GM23338 (cell line): ENCODE data around the gene ABCB8. TPM values are rescaled to one million over a fixed set of nuclear protein-coding genes. Genes with fewer than 3 reads are reported as not detected.
A peak's percentile ranks its signal among the peaks of the same experiment; 100 is the strongest.

Source experiments
- ATAC-seq: fragments of 200-7000 bp; cut with Tn5 transposase; 3 replicates; pipeline ENCODE4 v1.9.1; 2020
- DNase-seq: peaks from one replicate; pipeline ENCODE4 v3.0.0-alpha.2; 2015; ENCODE audit warnings: low spot score
- H2AFZ ChIP-seq: fragments of 200-600 bp; sonication (generic); 2 replicates; pipeline ENCODE4 v1.8.0; 2016; ENCODE audit warnings: antibody characterized with exemption, mild to moderate bottlenecking, moderate library complexity
- H3F3A ChIP-seq: fragments of 200-600 bp; sonication (generic); replicated peaks from 2 replicates; pipeline ENCODE4 v1.8.0; 2017; ENCODE audit warnings: antibody characterized with exemption, mixed run types, low read depth
- H3K27ac ChIP-seq: fragments of 200-600 bp; sonication (generic); 2 replicates; pipeline ENCODE4 v1.6.1; 2016; ENCODE audit warnings: low read depth
- H3K27me3 ChIP-seq: fragments of 200-600 bp; sonication (generic); 2 replicates; pipeline ENCODE4 v1.8.0; 2016; ENCODE audit warnings: mild to moderate bottlenecking, mixed run types, moderate library complexity; ENCODE audit not compliant: insufficient read depth
- H3K36me3 ChIP-seq: fragments of 200-600 bp; sonication (generic); 2 replicates; pipeline ENCODE4 v1.8.0; 2016; ENCODE audit warnings: mild to moderate bottlenecking; ENCODE audit not compliant: insufficient read depth
- H3K4me1 ChIP-seq: fragments of 200-600 bp; sonication (generic); 2 replicates; pipeline ENCODE4 v1.8.0; 2016; ENCODE audit warnings: mild to moderate bottlenecking, moderate library complexity; ENCODE audit not compliant: insufficient read depth
- H3K4me2 ChIP-seq: fragments of 200-600 bp; sonication (generic); 2 replicates; pipeline ENCODE4 v1.7.1; 2017; ENCODE audit warnings: mixed run types
- H3K4me3 ChIP-seq: fragments of 200-600 bp; sonication (generic); 2 replicates; pipeline ENCODE4 v1.6.1; 2016; ENCODE audit warnings: mixed run types
- H3K79me2 ChIP-seq: fragments of 200-600 bp; sonication (generic); replicated peaks from 2 replicates; pipeline ENCODE4 v1.8.0; 2017; ENCODE audit warnings: mild to moderate bottlenecking; ENCODE audit not compliant: insufficient read depth
- H3K9me2 ChIP-seq: fragments of 200-600 bp; sonication (generic); 2 replicates; pipeline ENCODE4 v1.8.0; 2017; ENCODE audit not compliant: insufficient read depth
- H4K20me1 ChIP-seq: fragments of 200-600 bp; sonication (generic); replicated peaks from 2 replicates; pipeline ENCODE4 v1.8.0; 2017; ENCODE audit warnings: mild to moderate bottlenecking; ENCODE audit not compliant: insufficient read depth
- H3K27ac Mint-ChIP-seq: 2 replicates; pipeline ENCODE4 v1.8.0; 2020; ENCODE audit warnings: inconsistent platforms, mild to moderate bottlenecking, moderate library complexity, mixed read lengths
- H3K27me3 Mint-ChIP-seq: 3 replicates; pipeline ENCODE4 v1.8.0; 2022; ENCODE audit warnings: low read depth, mild to moderate bottlenecking, moderate library complexity, mixed read lengths, inconsistent platforms; ENCODE audit not compliant: insufficient read depth, poor library complexity
- H3K36me3 Mint-ChIP-seq: 3 replicates; pipeline ENCODE4 v1.8.0; 2021; ENCODE audit warnings: low read depth, mild to moderate bottlenecking, inconsistent platforms, moderate library complexity, mixed read lengths
- H3K4me1 Mint-ChIP-seq: 3 replicates; pipeline ENCODE4 v1.8.0; 2020; ENCODE audit warnings: mild to moderate bottlenecking, inconsistent platforms, mixed read lengths
- H3K4me3 Mint-ChIP-seq: 3 replicates; pipeline ENCODE4 v1.8.0; 2021; ENCODE audit warnings: moderate library complexity, mild to moderate bottlenecking, inconsistent platforms, mixed read lengths
- H3K9me3 Mint-ChIP-seq: 3 replicates; pipeline ENCODE4 v1.8.0; 2020; ENCODE audit warnings: moderate library complexity, mild to moderate bottlenecking, inconsistent platforms, mixed read lengths
- CREB1 ChIP-seq: fragments of 250-450 bp; sonication (Bioruptor Pico); IDR thresholded peaks from 2 replicates; pipeline ENCODE4 v1.5.0; 2020; ENCODE audit warnings: low read depth, mild to moderate bottlenecking, moderate library complexity
- EZH2 ChIP-seq: fragments of 200-600 bp; sonication (generic); IDR thresholded peaks from one replicate; pipeline ENCODE4 v1.8.0; 2017; ENCODE audit warnings: antibody characterized with exemption, mild to moderate bottlenecking, low read depth; ENCODE audit not compliant: unreplicated experiment
- EZH2phosphoT487 ChIP-seq: fragments of 200-600 bp; sonication (generic); IDR thresholded peaks from one replicate; pipeline ENCODE4 v1.8.1; 2018; ENCODE audit warnings: antibody characterized with exemption; ENCODE audit not compliant: unreplicated experiment
- JUNB ChIP-seq: IDR thresholded peaks from one replicate; pipeline ENCODE4 v1.6.1; 2016; ENCODE audit warnings: antibody characterized with exemption; ENCODE audit not compliant: unreplicated experiment
- POLR2AphosphoS5 ChIP-seq: IDR thresholded peaks from 2 replicates; pipeline ENCODE4 v1.6.1; 2016; ENCODE audit warnings: antibody characterized with exemption, low read depth
- REST ChIP-seq: IDR thresholded peaks from one replicate; pipeline ENCODE4 v1.6.1; 2018; ENCODE audit warnings: antibody characterized with exemption; ENCODE audit not compliant: unreplicated experiment
- STAT1 ChIP-seq: IDR thresholded peaks from one replicate; pipeline ENCODE4 v1.6.1; 2016; ENCODE audit warnings: antibody characterized with exemption; ENCODE audit not compliant: unreplicated experiment
- ZNF114 ChIP-seq: fragments of 250-450 bp; sonication (Bioruptor Pico); IDR thresholded peaks from 2 replicates; pipeline ENCODE4 v1.5.0; 2020; ENCODE audit warnings: mild to moderate bottlenecking, moderate library complexity
- ZNF331 ChIP-seq: fragments of 250-450 bp; sonication (Bioruptor Pico); IDR thresholded peaks from 2 replicates; pipeline ENCODE4 v1.5.0; 2020; ENCODE audit warnings: low read depth, mild to moderate bottlenecking, moderate library complexity
- polyA plus RNA-seq: library from polyadenylated mRNA; unstranded; fragments of >200 nt; fragmentation: Nextera tagmentation; extraction: Ambion mirVana; gene quantifications from 2 replicates; pipeline ENCODE4 v1.2.1, GENCODE V29; 2016
- total RNA-seq: library from RNA; depleted of rRNA; stranded (reverse); fragments of >200 nt; shearing (Covaris generic); gene quantifications from 2 replicates; pipeline ENCODE4 v1.2.3, GENCODE V29; 2014
- TF ChIP-seq, protein P1 (sequence below), 2 experiments: fragments of 200-600 bp in 1 of 2; sonication (generic) in 1 of 2; conservative IDR thresholded peaks; 2 replicates each; pipeline versions ENCODE4 v1.5.1 to v1.6.1; 2016 to 2017; ENCODE audit warnings: antibody characterized with exemption in 2 of 2, low read depth in 2 of 2, mild to moderate bottlenecking in 2 of 2, moderate library complexity in 1 of 2

ABCB8 gene
- total and polyA plus RNA-seq, 2 experiments from 2014 or later: 11.4 to 27.1 TPM

- H3K4me2 ChIP-seq: no peak overlapping the region
- DNase-seq (peak; percentile 18), ATAC-seq (peak; percentile 5)
- no peak overlapping the region for H3K4me3 ChIP-seq
- H3K9me2 ChIP-seq: no peaks in the 10 kb centered on the region
- H3K79me2 ChIP-seq: no peaks in the 10 kb centered on the region
- no peak overlapping the region for H3K4me3 Mint-ChIP-seq
- H3K36me3 Mint-ChIP-seq: peaks cover 25% of the 10 kb centered on the region
- H4K20me1 ChIP-seq: no peaks in the 10 kb centered on the region
- H3F3A ChIP-seq: no peaks in the 10 kb centered on the region
- H3K9me3 Mint-ChIP-seq: peaks cover 25% of the 10 kb centered on the region
- no peak overlapping the region for H3K27ac Mint-ChIP-seq
- H3K27me3 Mint-ChIP-seq: peaks cover 13% of the 10 kb centered on the region
- no peak overlapping the region for H2AFZ ChIP-seq
- H3K27me3 ChIP-seq: no peaks in the 10 kb centered on the region
- H3K4me1 Mint-ChIP-seq: peaks cover 11% of the 10 kb centered on the region
- no peak overlapping the region for H3K27ac ChIP-seq
- H3K36me3 ChIP-seq: no peaks in the 10 kb centered on the region
- TF ChIP-seq EZH2: no peak
- TF ChIP-seq, protein P1, sequence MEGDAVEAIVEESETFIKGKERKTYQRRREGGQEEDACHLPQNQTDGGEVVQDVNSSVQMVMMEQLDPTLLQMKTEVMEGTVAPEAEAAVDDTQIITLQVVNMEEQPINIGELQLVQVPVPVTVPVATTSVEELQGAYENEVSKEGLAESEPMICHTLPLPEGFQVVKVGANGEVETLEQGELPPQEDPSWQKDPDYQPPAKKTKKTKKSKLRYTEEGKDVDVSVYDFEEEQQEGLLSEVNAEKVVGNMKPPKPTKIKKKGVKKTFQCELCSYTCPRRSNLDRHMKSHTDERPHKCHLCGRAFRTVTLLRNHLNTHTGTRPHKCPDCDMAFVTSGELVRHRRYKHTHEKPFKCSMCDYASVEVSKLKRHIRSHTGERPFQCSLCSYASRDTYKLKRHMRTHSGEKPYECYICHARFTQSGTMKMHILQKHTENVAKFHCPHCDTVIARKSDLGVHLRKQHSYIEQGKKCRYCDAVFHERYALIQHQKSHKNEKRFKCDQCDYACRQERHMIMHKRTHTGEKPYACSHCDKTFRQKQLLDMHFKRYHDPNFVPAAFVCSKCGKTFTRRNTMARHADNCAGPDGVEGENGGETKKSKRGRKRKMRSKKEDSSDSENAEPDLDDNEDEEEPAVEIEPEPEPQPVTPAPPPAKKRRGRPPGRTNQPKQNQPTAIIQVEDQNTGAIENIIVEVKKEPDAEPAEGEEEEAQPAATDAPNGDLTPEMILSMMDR (conservative IDR thresholded peaks at IDR 0.05; ENCODE audit: low read depth in 2 of 2): no peak
- no peak for TF ChIP-seq ZNF114 (CRISPR knock-in tag)
- TF ChIP-seq POLR2AphosphoS5: no peak
- TF ChIP-seq STAT1: no peak
- no peak for TF ChIP-seq EZH2phosphoT487
- TF ChIP-seq REST: no peak
- no peak for TF ChIP-seq CREB1 (CRISPR knock-in tag)
- no peak for TF ChIP-seq JUNB
- TF ChIP-seq ZNF331 (CRISPR knock-in tag): no peak
- peaks cover 8% of the 10 kb centered on the region; the same call in 1 of the 2 replicates for H3K4me1 ChIP-seq
Measured at GRCh38 chr7:150994141-150994837, 34.0 kb upstream of the ABCB8 start.
